ENCODE data around the gene LHX2. TPM values are rescaled to one million over a fixed set of nuclear protein-coding genes. Genes with fewer than 3 reads are reported as not detected.

Gene LHX2
- total and polyA plus RNA-seq, 9 of the 15 experiments (the other 6 are each of a cell fraction or from before 2014, with no cell fraction given), result 0.07 TPM; not detected in 8

DNA sequence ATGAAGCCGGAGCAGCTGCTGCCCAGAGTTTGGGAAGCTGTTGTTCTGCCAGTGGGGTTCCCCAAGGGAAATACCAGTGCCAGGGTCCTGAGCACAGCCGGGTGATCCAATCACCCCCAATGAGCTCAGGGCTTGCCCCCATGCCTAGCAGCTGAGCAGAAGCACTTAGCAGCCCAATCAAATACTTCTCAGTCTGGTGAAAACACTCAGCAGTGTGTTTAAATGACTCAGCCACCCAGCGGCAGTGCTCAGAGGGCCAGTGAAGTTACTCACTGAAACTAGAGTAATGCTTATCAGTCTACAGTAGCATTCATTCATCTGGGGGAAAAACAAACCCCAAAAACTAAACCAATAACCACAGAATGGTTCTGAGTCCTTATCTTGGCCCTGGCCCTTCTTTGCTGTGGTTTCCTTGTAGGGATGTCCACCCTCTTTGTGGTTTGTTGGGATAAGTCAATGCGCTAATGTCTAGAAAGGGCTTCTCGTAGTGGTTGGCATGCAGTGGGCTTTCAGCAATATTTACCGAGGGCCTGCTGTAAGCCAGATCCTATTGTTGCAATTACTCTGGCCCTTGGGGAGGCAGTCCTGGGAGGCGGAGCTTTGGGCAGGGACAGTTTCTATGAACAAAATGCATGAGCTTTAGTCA lies 43.1 kb downstream of the LHX2 start (continued):
- TF ChIP-seq ZC3H8 (IDR thresholded peaks at IDR 0.05), result no peak
- no peak for TF ChIP-seq PHB2 (IDR thresholded peaks at IDR 0.05; ENCODE audit: low read depth)
- no peak for TF ChIP-seq POLR2G (IDR thresholded peaks at IDR 0.05; ENCODE audit: low read depth, low read length)
- TF ChIP-seq, protein P1, sequence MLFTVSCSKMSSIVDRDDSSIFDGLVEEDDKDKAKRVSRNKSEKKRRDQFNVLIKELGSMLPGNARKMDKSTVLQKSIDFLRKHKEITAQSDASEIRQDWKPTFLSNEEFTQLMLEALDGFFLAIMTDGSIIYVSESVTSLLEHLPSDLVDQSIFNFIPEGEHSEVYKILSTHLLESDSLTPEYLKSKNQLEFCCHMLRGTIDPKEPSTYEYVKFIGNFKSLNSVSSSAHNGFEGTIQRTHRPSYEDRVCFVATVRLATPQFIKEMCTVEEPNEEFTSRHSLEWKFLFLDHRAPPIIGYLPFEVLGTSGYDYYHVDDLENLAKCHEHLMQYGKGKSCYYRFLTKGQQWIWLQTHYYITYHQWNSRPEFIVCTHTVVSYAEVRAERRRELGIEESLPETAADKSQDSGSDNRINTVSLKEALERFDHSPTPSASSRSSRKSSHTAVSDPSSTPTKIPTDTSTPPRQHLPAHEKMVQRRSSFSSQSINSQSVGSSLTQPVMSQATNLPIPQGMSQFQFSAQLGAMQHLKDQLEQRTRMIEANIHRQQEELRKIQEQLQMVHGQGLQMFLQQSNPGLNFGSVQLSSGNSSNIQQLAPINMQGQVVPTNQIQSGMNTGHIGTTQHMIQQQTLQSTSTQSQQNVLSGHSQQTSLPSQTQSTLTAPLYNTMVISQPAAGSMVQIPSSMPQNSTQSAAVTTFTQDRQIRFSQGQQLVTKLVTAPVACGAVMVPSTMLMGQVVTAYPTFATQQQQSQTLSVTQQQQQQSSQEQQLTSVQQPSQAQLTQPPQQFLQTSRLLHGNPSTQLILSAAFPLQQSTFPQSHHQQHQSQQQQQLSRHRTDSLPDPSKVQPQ (CRISPR knock-in tag; IDR thresholded peaks at IDR 0.05; ENCODE audit: borderline replicate concordance), result no peak
- TF ChIP-seq PTRF (tag; IDR thresholded peaks at IDR 0.05), result no peak
- no peak for TF ChIP-seq PTTG1 (tag; IDR thresholded peaks at IDR 0.05; ENCODE audit: low read depth)
- no peak for TF ChIP-seq ADNP (tag; IDR thresholded peaks at IDR 0.05)
- no peak for TF ChIP-seq GTF2E2 (tag; IDR thresholded peaks at IDR 0.05)
- peak; percentile 50; the same call in 1 of the 2 replicates for TF ChIP-seq NCOR1 (IDR thresholded peaks at IDR 0.05)
- TF ChIP-seq CXXC5 (CRISPR knock-in tag; IDR thresholded peaks at IDR 0.05), result peak; percentile 32; the same call in 1 of the 2 replicates
- TF ChIP-seq HNRNPL (IDR thresholded peaks at IDR 0.05; ENCODE audit: low read depth, low read length), result no peak
- TF ChIP-seq, protein P2, sequence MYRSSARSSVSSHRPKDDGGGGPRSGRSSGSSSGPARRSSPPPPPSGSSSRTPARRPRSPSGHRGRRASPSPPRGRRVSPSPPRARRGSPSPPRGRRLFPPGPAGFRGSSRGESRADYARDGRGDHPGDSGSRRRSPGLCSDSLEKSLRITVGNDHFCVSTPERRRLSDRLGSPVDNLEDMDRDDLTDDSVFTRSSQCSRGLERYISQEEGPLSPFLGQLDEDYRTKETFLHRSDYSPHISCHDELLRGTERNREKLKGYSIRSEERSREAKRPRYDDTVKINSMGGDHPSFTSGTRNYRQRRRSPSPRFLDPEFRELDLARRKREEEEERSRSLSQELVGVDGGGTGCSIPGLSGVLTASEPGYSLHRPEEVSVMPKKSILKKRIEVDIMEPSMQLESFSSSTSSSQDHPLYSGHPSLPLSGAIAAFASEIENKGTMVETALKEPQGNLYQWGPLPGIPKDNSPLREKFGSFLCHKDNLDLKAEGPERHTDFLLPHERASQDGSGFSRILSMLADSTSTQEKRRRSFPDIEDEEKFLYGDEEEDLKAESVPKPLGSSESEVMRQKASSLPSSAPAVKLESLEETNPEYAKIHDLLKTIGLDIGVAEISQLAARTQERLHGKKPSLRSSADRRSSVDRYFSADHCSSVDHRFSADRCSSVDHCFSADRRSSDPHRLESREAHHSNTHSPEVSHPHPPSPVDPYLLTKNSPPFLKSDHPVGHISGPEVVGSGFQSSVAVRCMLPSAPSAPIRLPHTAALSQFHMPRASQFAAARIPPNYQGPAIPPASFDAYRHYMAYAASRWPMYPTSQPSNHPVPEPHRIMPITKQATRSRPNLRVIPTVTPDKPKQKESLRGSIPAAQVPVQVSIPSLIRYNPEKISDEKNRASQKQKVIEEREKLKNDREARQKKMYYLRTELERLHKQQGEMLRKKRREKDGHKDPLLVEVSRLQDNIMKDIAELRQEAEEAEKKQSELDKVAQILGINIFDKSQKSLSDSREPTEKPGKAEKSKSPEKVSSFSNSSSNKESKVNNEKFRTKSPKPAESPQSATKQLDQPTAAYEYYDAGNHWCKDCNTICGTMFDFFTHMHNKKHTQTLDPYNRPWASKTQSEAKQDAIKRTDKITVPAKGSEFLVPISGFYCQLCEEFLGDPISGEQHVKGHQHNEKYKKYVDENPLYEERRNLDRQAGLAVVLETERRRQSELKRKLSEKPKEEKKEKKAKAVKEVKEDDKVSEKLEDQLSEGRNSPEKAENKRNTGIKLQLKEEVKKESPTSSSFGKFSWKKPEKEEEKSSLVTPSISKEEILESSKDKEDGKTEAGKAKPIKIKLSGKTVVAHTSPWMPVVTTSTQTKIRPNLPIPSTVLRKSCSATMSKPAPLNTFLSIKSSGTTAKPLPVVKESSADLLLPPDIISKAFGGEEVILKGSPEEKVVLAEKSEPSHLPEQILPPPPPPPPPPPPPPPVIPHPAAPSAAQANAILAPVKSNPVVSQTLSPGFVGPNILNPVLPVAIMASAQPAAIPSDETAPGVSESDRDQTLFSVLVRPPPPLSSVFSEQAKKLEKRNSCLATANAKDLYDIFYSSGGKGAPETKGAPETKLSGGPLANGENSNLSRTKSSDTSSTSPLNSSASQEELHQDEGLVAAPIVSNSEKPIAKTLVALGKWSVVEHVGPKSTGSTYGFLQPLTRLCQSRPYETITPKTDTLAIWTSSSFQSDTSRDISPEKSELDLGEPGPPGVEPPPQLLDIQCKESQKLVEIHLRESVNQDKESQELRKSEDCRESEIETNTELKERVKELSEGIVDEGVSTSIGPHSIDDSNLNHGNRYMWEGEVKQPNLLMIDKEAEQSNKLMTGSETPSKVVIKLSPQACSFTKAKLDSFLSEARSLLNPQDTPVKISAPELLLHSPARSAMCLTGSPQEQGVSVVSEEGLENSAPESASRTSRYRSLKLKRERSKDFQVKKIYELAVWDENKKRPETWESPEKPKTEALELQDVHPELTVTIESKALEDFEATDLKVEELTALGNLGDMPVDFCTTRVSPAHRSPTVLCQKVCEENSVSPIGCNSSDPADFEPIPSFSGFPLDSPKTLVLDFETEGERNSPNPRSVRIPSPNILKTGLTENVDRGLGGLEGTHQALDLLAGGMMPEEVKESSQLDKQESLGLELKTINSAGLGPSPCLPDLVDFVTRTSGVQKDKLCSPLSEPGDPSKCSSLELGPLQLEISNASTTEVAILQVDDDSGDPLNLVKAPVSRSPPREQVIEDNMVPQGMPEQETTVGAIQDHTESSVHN (IDR thresholded peaks at IDR 0.05; ENCODE audit: borderline replicate concordance in 1 of 2, low read depth in 1 of 2), result no peak
- no peak for TF ChIP-seq ZFPM2 (CRISPR knock-in tag; IDR thresholded peaks at IDR 0.05)
- no peak for TF ChIP-seq U2AF2 (optimal IDR thresholded peaks at IDR 0.05; ENCODE audit: low read depth, low read length)
- TF ChIP-seq ZNF384 (IDR thresholded peaks at IDR 0.05; ENCODE audit: low read depth, low read length), result no peak
- no peak for TF ChIP-seq TBP (optimal IDR thresholded peaks at IDR 0.05; ENCODE audit: low read depth, low read length)
- TF ChIP-seq FOSL1 (tag; conservative IDR thresholded peaks at IDR 0.05), result peak; percentile 60
